ENCODE results near the gene SEC22A. TPM values are rescaled to one million over a fixed set of nuclear protein-coding genes. Genes with fewer than 3 reads are reported as not detected.

The SEC22A gene
- total and polyA plus RNA-seq, 2 of the 13 experiments (the other 11 are each of a cell fraction or from before 2014, with no cell fraction given): 14.1 to 17.3 TPM

GRCh38 chr3:123283074-123283473 lies 81.3 kb downstream of the SEC22A start:
- 61% methylated on average over 8 of the region's 9 CpGs for WGBS (ENCODE audit: low lambda C conversion rate)
- Histone ChIP-seq H3K27ac (ENCODE audit: extremely low read length, insufficient read depth, low read length) (no peak overlapping the region), H3K4me2 (ENCODE audit: low read depth, low read length) (no peak overlapping the region), H3K9me3 (ENCODE audit: low read length) (no peaks in the 10 kb centered on the region), H4K20me1 (ENCODE audit: insufficient read depth, low read length) (peaks cover 5% of the 10 kb centered on the region; the same call in 1 of the 2 replicates), H3K79me2 (ENCODE audit: insufficient read depth, low read length) (no peaks in the 10 kb centered on the region), H3K27me3 (ENCODE audit: control insufficient read depth in 1 of 2, insufficient read depth in 2 of 2, low read length in 2 of 2) (no peaks in the 10 kb centered on the region; a peak in 2 of 5 replicates), H2AFZ (ENCODE audit: low read length) (no peak overlapping the region), H3K4me3 (replicated peaks in 1 of 3; ENCODE audit: insufficient read depth in 1 of 3, low read depth in 2 of 3, low read length in 3 of 3) (no peak overlapping the region), H3K36me3 (replicated peaks in 1 of 2; ENCODE audit: control insufficient read depth in 1 of 2, insufficient read depth in 2 of 2, low read length in 2 of 2) (no peaks in the 10 kb centered on the region), H3K4me1 (ENCODE audit: insufficient read depth, low read length) (no peaks in the 10 kb centered on the region), H3K9ac (ENCODE audit: insufficient read depth, low read depth, low read length) (no peak overlapping the region)
- ChIA-PET POLR2A (no interaction called here), CTCF (ENCODE audit: low intra/inter-chr PET ratio, low total read pairs) (no interaction called here)
- TF ChIP-seq ZNF564 (CRISPR knock-in tag; IDR thresholded peaks at IDR 0.05) (no peak), SAFB2 (CRISPR knock-in tag; IDR thresholded peaks at IDR 0.05; ENCODE audit: borderline replicate concordance, low read depth) (no peak), ZNF230 (CRISPR knock-in tag; IDR thresholded peaks at IDR 0.05) (no peak), ZNF816 (CRISPR knock-in tag; IDR thresholded peaks at IDR 0.05; ENCODE audit: borderline replicate concordance) (no peak)
- intact Hi-C loops (cut with micrococcal nuclease; ENCODE audit: unreplicated experiment): no loop called here
- no peak for ATAC-seq
- in situ Hi-C loops (cut with HindIII; ENCODE audit: extremely low pct_ligation_motif_present, low pct_unique_long_range_greater_than_20kb): no loop called here
- no TSS peak for BruUV-seq (replicated peaks)
- FAIRE-seq: no peak
- no peak for DNase-seq (ENCODE audit: low spot score)

DNA sequence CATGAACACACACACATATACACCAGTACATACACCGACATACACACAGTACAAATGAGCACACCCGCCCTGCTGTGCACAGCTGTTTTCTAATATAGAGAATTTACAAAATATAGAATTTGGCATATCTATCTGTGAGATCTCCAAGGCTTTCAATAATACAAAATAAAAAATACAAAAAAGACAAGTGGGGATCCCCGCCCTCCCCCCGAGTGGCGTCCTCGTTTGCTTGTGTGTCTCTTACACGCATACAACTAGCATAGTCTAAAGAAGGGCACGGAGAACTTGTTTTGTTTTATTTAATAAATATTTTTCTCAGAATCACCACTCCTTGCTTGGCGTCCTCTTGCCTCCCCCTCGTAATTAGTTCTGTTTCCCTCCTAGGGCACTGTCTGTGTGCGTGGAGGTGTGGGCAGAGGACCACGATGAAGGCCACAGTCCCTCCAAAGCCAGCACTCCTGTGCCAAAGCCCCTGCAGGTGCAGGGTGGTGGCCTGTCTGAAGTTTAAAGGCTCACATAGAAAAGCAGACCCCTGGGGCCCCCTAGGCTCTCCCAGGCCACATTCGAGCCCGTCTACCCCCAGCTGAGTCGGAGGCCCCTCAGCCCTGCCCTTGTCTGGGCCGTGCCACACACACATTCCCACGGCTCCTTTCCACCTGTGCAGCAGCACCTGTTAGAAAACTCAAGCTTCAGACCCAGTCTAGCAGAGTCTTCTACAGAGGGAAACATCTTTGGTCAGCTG lies 82.1 kb downstream of the SEC22A start:
- WGBS (ENCODE audit: low lambda C conversion rate): 67% methylated on average over 13 of the region's 17 CpGs
- TF ChIP-seq SUZ12 (IDR thresholded peaks at IDR 0.05; ENCODE audit: low read depth, low read length) (no peak), FOXK1 (CRISPR knock-in tag; IDR thresholded peaks at IDR 0.05; ENCODE audit: borderline replicate concordance, low read depth) (no peak), ZNF550 (CRISPR knock-in tag; IDR thresholded peaks at IDR 0.05; ENCODE audit: borderline replicate concordance) (no peak), ZNF646 (CRISPR knock-in tag; IDR thresholded peaks at IDR 0.05) (no peak), ZNF382 (CRISPR knock-in tag; IDR thresholded peaks at IDR 0.05; ENCODE audit: borderline replicate concordance) (no peak), ARNTL (CRISPR knock-in tag; IDR thresholded peaks at IDR 0.05) (no peak), KDM5B (CRISPR knock-in tag; IDR thresholded peaks at IDR 0.05; ENCODE audit: borderline replicate concordance) (no peak), NCOA1 (CRISPR knock-in tag; IDR thresholded peaks at IDR 0.05) (no peak), ZNF205 (CRISPR knock-in tag; IDR thresholded peaks at IDR 0.05) (no peak)

More for the DNA sequence above, 82.1 kb downstream of the SEC22A start:
- Histone ChIP-seq H3K9me3 (ENCODE audit: low read length) (no peaks in the 10 kb centered on the region), H2AFZ (ENCODE audit: low read length) (no peak overlapping the region), H3K27me3 (ENCODE audit: control insufficient read depth in 1 of 2, insufficient read depth in 2 of 2, low read length in 2 of 2) (no peaks in the 10 kb centered on the region; a peak in 1 of 5 replicates), H3K4me3 (replicated peaks in 1 of 3; ENCODE audit: insufficient read depth in 1 of 3, low read depth in 2 of 3, low read length in 3 of 3) (no peak overlapping the region), H3K79me2 (ENCODE audit: insufficient read depth, low read length) (no peaks in the 10 kb centered on the region), H3K4me2 (ENCODE audit: low read depth, low read length) (no peak overlapping the region), H3K27ac (ENCODE audit: extremely low read length, insufficient read depth, low read length) (no peak overlapping the region), H3K4me1 (ENCODE audit: insufficient read depth, low read length) (no peaks in the 10 kb centered on the region), H3K9ac (ENCODE audit: insufficient read depth, low read depth, low read length) (no peak overlapping the region), H3K36me3 (replicated peaks in 1 of 2; ENCODE audit: control insufficient read depth in 1 of 2, insufficient read depth in 2 of 2, low read length in 2 of 2) (no peaks in the 10 kb centered on the region), H4K20me1 (ENCODE audit: insufficient read depth, low read length) (peaks cover 5% of the 10 kb centered on the region; the same call in 1 of the 2 replicates)
- POLR2A ChIA-PET: no interaction called here
- intact Hi-C loops (cut with micrococcal nuclease; ENCODE audit: unreplicated experiment): no loop called here
- ATAC-seq (no peak), DNase-seq (ENCODE audit: low spot score) (no peak), FAIRE-seq (no peak)
- in situ Hi-C loops (cut with HindIII; ENCODE audit: extremely low pct_ligation_motif_present, low pct_unique_long_range_greater_than_20kb): no loop called here
- BruUV-seq (replicated peaks): no TSS peak
- CTCF ChIA-PET (ENCODE audit: low intra/inter-chr PET ratio, low total read pairs): no interaction called here
